Activated naive CD4-positive, alpha-beta T cell treated with anti-CD3 and anti-CD28 coated beads, Interleukin-2, amount 10 ng/mL, durations not matched to agents 7 days and 5 days (primary cell): ENCODE results near the gene ANKRD11.
A peak's percentile ranks its signal among the peaks of the same experiment; 100 is the strongest.
"Not testable (repeated sequence)": the region's sequence is repeated elsewhere in the genome, so short reads cannot be mapped to it uniquely, and the experiment has no call there.

ENCODE experiments used
- CTCF ChIA-PET: fragments of 350-600 bp; sonication (Branson Sonifier 250); formaldehyde crosslinking; loops from one replicate; lab custom pipeline; 2021; ENCODE audit warnings: antibody characterized with exemption; lab: Charles Lee
- DNase-seq: peaks from one replicate; pipeline ENCODE4 v3.0.0-alpha.2; 2020
- H3K27ac Mint-ChIP-seq: one replicate; pipeline ENCODE4 v1.8.0; 2021; ENCODE audit warnings: mild to moderate bottlenecking, moderate library complexity, mixed read lengths
- H3K27me3 Mint-ChIP-seq: one replicate; pipeline ENCODE4 v1.8.0; 2021; ENCODE audit warnings: mild to moderate bottlenecking, mixed read lengths
- H3K36me3 Mint-ChIP-seq: one replicate; pipeline ENCODE4 v1.8.0; 2021; ENCODE audit warnings: mixed read lengths
- H3K4me1 Mint-ChIP-seq: one replicate; pipeline ENCODE4 v1.8.0; 2021; ENCODE audit warnings: mixed read lengths
- H3K4me3 Mint-ChIP-seq: one replicate; pipeline ENCODE4 v1.8.0; 2021; ENCODE audit warnings: mild to moderate bottlenecking, moderate library complexity, mixed read lengths
- H3K9me3 Mint-ChIP-seq: one replicate; pipeline ENCODE4 v1.8.0; 2021; ENCODE audit warnings: mixed read lengths

The ANKRD11 gene

GRCh38 chr16:89264800-89265550, 225.4 kb downstream of the ANKRD11 start:
- peaks cover 18% of the 10 kb centered on the region for H3K36me3 Mint-ChIP-seq
- no peak for DNase-seq
- H3K9me3 Mint-ChIP-seq: no peaks in the 10 kb centered on the region
- H3K4me3 Mint-ChIP-seq: no peak overlapping the region
- H3K27ac Mint-ChIP-seq: no peak overlapping the region
- peaks cover 6% of the 10 kb centered on the region for H3K4me1 Mint-ChIP-seq
- CTCF ChIA-PET: interaction anchor here (0.9 kb wide), 1 partner anchor 24 kb away, joined by 3 read pairs; no protein-coding TSS in a partner anchor
- peaks cover 3% of the 10 kb centered on the region for H3K27me3 Mint-ChIP-seq

GRCh38 chr16:89261691-89262563, 228.4 kb downstream of the ANKRD11 start:
- Mint-ChIP-seq H3K27ac (no peak overlapping the region), H3K27me3 (peaks cover 30% of the 10 kb centered on the region), H3K4me3 (peak overlapping the region; percentile 6), H3K4me1 (peaks cover 16% of the 10 kb centered on the region), H3K9me3 (no peaks in the 10 kb centered on the region), H3K36me3 (peaks cover 7% of the 10 kb centered on the region)
- CTCF ChIA-PET: no interaction called here
- DNase-seq: no peak

GRCh38 chr16:89259901-89260300, 230.5 kb downstream of the ANKRD11 start:
- CTCF ChIA-PET, DNase-seq, H3K27ac Mint-ChIP-seq, H3K4me3 Mint-ChIP-seq, H3K36me3 Mint-ChIP-seq, H3K9me3 Mint-ChIP-seq: not testable (repeated sequence)
- peaks cover 50% of the 10 kb centered on the region for H3K27me3 Mint-ChIP-seq
- H3K4me1 Mint-ChIP-seq: peaks cover 25% of the 10 kb centered on the region

- Mint-ChIP-seq H3K9me3 (no peaks in the 10 kb centered on the region), H3K4me3 (peak overlapping the region; percentile 67), H3K27ac (peak overlapping the region; percentile 20), H3K4me1 (peaks cover 25% of the 10 kb centered on the region), H3K36me3 (peaks cover 4% of the 10 kb centered on the region), H3K27me3 (peaks cover 64% of the 10 kb centered on the region)
- CTCF ChIA-PET: no interaction called here
- DNase-seq: no peak
These were observed 232.4 kb downstream of the ANKRD11 start for GRCh38 chr16:89257757-89258465.

- Mint-ChIP-seq H3K36me3 (peaks cover 4% of the 10 kb centered on the region), H3K9me3 (no peaks in the 10 kb centered on the region), H3K27me3 (peaks cover 64% of the 10 kb centered on the region), H3K4me3 (peak overlapping the region; percentile 67), H3K4me1 (peaks cover 25% of the 10 kb centered on the region), H3K27ac (peak overlapping the region; percentile 61)
- CTCF ChIA-PET: no interaction called here
- DNase-seq: peak; percentile 38
These were observed 233.1 kb downstream of the ANKRD11 start for GRCh38 chr16:89257281-89257731.

GRCh38 chr16:89256651-89257254, 233.6 kb downstream of the ANKRD11 start:
- H3K4me1 Mint-ChIP-seq: peaks cover 24% of the 10 kb centered on the region
- H3K4me3 Mint-ChIP-seq: peak overlapping the region; percentile 53
- peaks cover 64% of the 10 kb centered on the region for H3K27me3 Mint-ChIP-seq
- H3K36me3 Mint-ChIP-seq: peaks cover 4% of the 10 kb centered on the region
- CTCF ChIA-PET: no interaction called here
- no peak overlapping the region for H3K27ac Mint-ChIP-seq
- no peaks in the 10 kb centered on the region for H3K9me3 Mint-ChIP-seq
- peak; percentile 79 for DNase-seq

GRCh38 chr16:89253548-89254287, 236.6 kb downstream of the ANKRD11 start:
- H3K27ac Mint-ChIP-seq: no peak overlapping the region
- CTCF ChIA-PET: no interaction called here
- no peak for DNase-seq

GRCh38 chr16:89248196-89248982, 242.0 kb downstream of the ANKRD11 start:
- Mint-ChIP-seq H3K9me3 (peaks cover 10% of the 10 kb centered on the region), H3K27ac (peak overlapping the region; percentile 73), H3K4me1 (peaks cover 22% of the 10 kb centered on the region), H3K4me3 (peak overlapping the region; percentile 71), H3K36me3 (peaks cover 8% of the 10 kb centered on the region), H3K27me3 (peaks cover 8% of the 10 kb centered on the region)
- CTCF ChIA-PET: interaction anchor here (0.9 kb wide), 1 partner anchor 41 kb away, joined by 3 read pairs; no protein-coding TSS in a partner anchor
- DNase-seq: no peak

More at GRCh38 chr16:89253548-89254287, 236.6 kb downstream of the ANKRD11 start:
- Mint-ChIP-seq H3K4me3 (no peak overlapping the region), H3K27me3 (peaks cover 52% of the 10 kb centered on the region), H3K9me3 (peaks cover 10% of the 10 kb centered on the region), H3K4me1 (peaks cover 27% of the 10 kb centered on the region), H3K36me3 (peaks cover 12% of the 10 kb centered on the region)

- peak overlapping the region; percentile 73 for H3K27ac Mint-ChIP-seq
- H3K27me3 Mint-ChIP-seq: not testable (repeated sequence)
These were observed 242.7 kb downstream of the ANKRD11 start for GRCh38 chr16:89247734-89248075.

GRCh38 chr16:89246903-89247733, 243.2 kb downstream of the ANKRD11 start:
- peak; percentile 95 for DNase-seq
- H3K27ac Mint-ChIP-seq: peak overlapping the region; percentile 24
- H3K9me3 Mint-ChIP-seq: peaks cover 10% of the 10 kb centered on the region
- peaks cover 8% of the 10 kb centered on the region for H3K36me3 Mint-ChIP-seq
- peak overlapping the region; percentile 70 for H3K4me3 Mint-ChIP-seq
- peaks cover 7% of the 10 kb centered on the region for H3K27me3 Mint-ChIP-seq
- peaks cover 27% of the 10 kb centered on the region for H3K4me1 Mint-ChIP-seq
- CTCF ChIA-PET: interaction anchor here (0.9 kb wide), 1 partner anchor 42 kb away, joined by 3 read pairs; no protein-coding TSS in a partner anchor

More at GRCh38 chr16:89247734-89248075, 242.7 kb downstream of the ANKRD11 start:
- Mint-ChIP-seq H3K4me3 (peak overlapping the region; percentile 71), H3K4me1 (peaks cover 27% of the 10 kb centered on the region)
- DNase-seq, H3K36me3 Mint-ChIP-seq, H3K9me3 Mint-ChIP-seq: not testable (repeated sequence)
- CTCF ChIA-PET: interaction anchor here (0.9 kb wide), 1 partner anchor 41 kb away, joined by 3 read pairs; no protein-coding TSS in a partner anchor

- H3K27ac Mint-ChIP-seq: no peak overlapping the region
These were observed 243.9 kb downstream of the ANKRD11 start for GRCh38 chr16:89246383-89246902.

More at GRCh38 chr16:89246383-89246902, 243.9 kb downstream of the ANKRD11 start:
- Mint-ChIP-seq H3K9me3 (peaks cover 10% of the 10 kb centered on the region), H3K36me3 (peaks cover 8% of the 10 kb centered on the region), H3K4me3 (peak overlapping the region; percentile 59), H3K27me3 (peaks cover 7% of the 10 kb centered on the region), H3K4me1 (peaks cover 23% of the 10 kb centered on the region)
- CTCF ChIA-PET: no interaction called here
- DNase-seq: no peak
